K562 (cell line): ENCODE measurements around the gene RUNDC3A. TPM values are rescaled to one million over a fixed set of nuclear protein-coding genes. Genes with fewer than 3 reads are reported as not detected.

Experiments used
- ELF1 ChIP-seq: fragments of 200-800 bp; sonication (Bioruptor generic); IDR thresholded peaks from 2 replicates; pipeline ENCODE4 v1.6.1; 2016; ENCODE audit warnings: missing genetic modification characterization, missing compliant biosample characterization
- ESRRA ChIP-seq: fragments of 450-650 bp; IDR thresholded peaks from 2 replicates; pipeline ENCODE4 v1.6.1; 2014; ENCODE audit warnings: low read depth, mild to moderate bottlenecking, moderate library complexity, borderline replicate concordance
- GABPB2 ChIP-seq: fragments of 250-450 bp; sonication (Bioruptor Pico); conservative IDR thresholded peaks from 2 replicates; pipeline ENCODE4 v1.5.1; 2021; ENCODE audit warnings: mild to moderate bottlenecking
- MED1 ChIP-seq: sonication (generic); formaldehyde crosslinking; IDR thresholded peaks from 2 replicates; pipeline ENCODE4 v1.8.1; 2023; ENCODE audit warnings: missing genetic modification reagents, borderline replicate concordance
- MYC ChIP-seq, 2 experiments: fragments of 250-450 bp in 1 of 2; sonication (Bioruptor Pico) in 1 of 2; IDR thresholded peaks; 2 replicates each; pipeline versions ENCODE4 v1.5.1 to v1.6.1; 2012 to 2021; ENCODE audit warnings: low read depth in 2 of 2, borderline replicate concordance in 1 of 2, improper control_type of control experiment in 1 of 2, low read length in 1 of 2, mild to moderate bottlenecking in 1 of 2, moderate library complexity in 1 of 2
- NCOA4 ChIP-seq: fragments of 450-650 bp; IDR thresholded peaks from 2 replicates; pipeline ENCODE4 v1.6.1; 2018; ENCODE audit warnings: mild to moderate bottlenecking; ENCODE audit not compliant: partially characterized antibody
- RFX1 ChIP-seq: fragments of 450-650 bp; IDR thresholded peaks from 2 replicates; pipeline ENCODE4 v1.6.1; 2016; ENCODE audit warnings: mild to moderate bottlenecking, moderate library complexity
- SRF ChIP-seq, 2 experiments: fragments of 250-450, 450-650 bp in 1 of 2; sonication (Bioruptor Pico) in 1 of 2; sonication (generic) in 1 of 2; formaldehyde crosslinking; IDR thresholded peaks; 2 replicates each; pipeline versions ENCODE4 v1.5.0 to v1.5.1; 2020 to 2022; ENCODE audit warnings: mild to moderate bottlenecking in 1 of 2, missing genetic modification reagents in 1 of 2
- TCF7L2 ChIP-seq: fragments of 150-350 bp; IDR thresholded peaks from 2 replicates; pipeline ENCODE4 v1.6.1; 2016; ENCODE audit warnings: low read depth, mild to moderate bottlenecking, low read length, moderate library complexity
- TOE1 ChIP-seq, 2 experiments: fragments of 450-650 bp in 1 of 2; sonication (generic) in 1 of 2; formaldehyde crosslinking in 1 of 2; IDR thresholded peaks; 2 replicates each; pipeline versions ENCODE4 v1.7.1 to v1.8.0; 2016 to 2022; ENCODE audit warnings: borderline replicate concordance in 2 of 2, mild to moderate bottlenecking in 2 of 2, antibody characterized with exemption in 1 of 2, inconsistent platforms in 1 of 2, low read depth in 1 of 2, missing genetic modification reagents in 1 of 2, moderate library complexity in 1 of 2
- ZBTB12 ChIP-seq: fragments of 250-450 bp; sonication (Bioruptor Pico); IDR thresholded peaks from 2 replicates; pipeline ENCODE4 v1.4.0; 2020
- ZBTB5 ChIP-seq: fragments of 450-650 bp; IDR thresholded peaks from 2 replicates; pipeline ENCODE4 v1.6.1; 2017; ENCODE audit warnings: antibody characterized with exemption
- ZNF134 ChIP-seq: fragments of 250-450 bp; sonication (Bioruptor Pico); conservative IDR thresholded peaks from 2 replicates; pipeline ENCODE4 v1.4.0; 2020
- ZNF143 ChIP-seq: sonication (generic); formaldehyde crosslinking; IDR thresholded peaks from 2 replicates; pipeline ENCODE4 v1.9.0; 2022; ENCODE audit warnings: mild to moderate bottlenecking, missing genetic modification reagents
- ZNF232 ChIP-seq: sonication (generic); formaldehyde crosslinking; IDR thresholded peaks from 2 replicates; pipeline ENCODE4 v1.8.0; 2022; ENCODE audit warnings: mild to moderate bottlenecking, missing genetic modification reagents
- ZNF583 ChIP-seq: fragments of 250-450 bp; sonication (Bioruptor Pico); IDR thresholded peaks from 2 replicates; pipeline ENCODE4 v1.4.0; 2020
- ZNF79 ChIP-seq: fragments of 250-450 bp; sonication (Bioruptor Pico); IDR thresholded peaks from 2 replicates; pipeline ENCODE4 v1.4.0; 2020; ENCODE audit warnings: low read depth, mild to moderate bottlenecking, moderate library complexity
- polyA plus RNA-seq, 8 experiments: library from polyadenylated mRNA; depleted of rRNA in 4 of 8; stranded (reverse) in 5 of 8; unstranded in 3 of 8; fragments of >200 nt; fragmentation: Nextera tagmentation in 2 of 8; fragmentation: Illumina TruSeq in 1 of 8; extraction: Ambion mirVana in 2 of 8; extraction: Trizol in 1 of 8; gene quantifications; 2 replicates each; pipeline versions ENCODE4 v1.2.1 to v1.2.3, GENCODE V29; 2011 to 2014; ENCODE audit warnings: inconsistent platforms in 1 of 8, missing spikeins in 1 of 8
- total RNA-seq, 7 experiments: library from RNA; depleted of rRNA in 6 of 7; stranded (reverse); fragments of >200 nt in 6 of 7; fragmentation: Illumina TruSeq in 2 of 7; extraction: Trizol in 2 of 7; gene quantifications; 2 replicates each; pipeline versions ENCODE4 v1.2.1 to v1.2.3, GENCODE V29; 2011 to 2021; ENCODE audit warnings: low replicate concordance in 1 of 7
- TF ChIP-seq, protein P1 (sequence below): sonication (generic); formaldehyde crosslinking; IDR thresholded peaks from 2 replicates; pipeline ENCODE4 v1.8.0; 2023; ENCODE audit warnings: mild to moderate bottlenecking, missing genetic modification reagents

The RUNDC3A gene
- total and polyA plus RNA-seq, 9 of the 15 experiments (the other 6 are each of a cell fraction or from before 2014, with no cell fraction given) = not detected

- TF ChIP-seq ZBTB12 (CRISPR knock-in tag) (no peak), ZNF232 (CRISPR knock-in tag) (no peak), TCF7L2 (0 out of 2 replicates have a peak, but pooled peaks have one; percentile 20), ELF1 (tag) (peak; percentile 59), ZBTB5 (peak; percentile 42; the same call in 1 of the 2 replicates), ZNF143 (CRISPR knock-in tag) (no peak), ESRRA (peak; percentile 59; the same call in 1 of the 2 replicates), GABPB2 (no peak), ZNF583 (CRISPR knock-in tag) (peak; percentile 89; the same call in 1 of the 2 replicates), SRF (CRISPR knock-in tag; IDR thresholded peaks at IDR 0.05) (no peak; a peak in 1 of 4 replicates), ZNF134 (CRISPR knock-in tag) (no peak), TOE1 (IDR thresholded peaks at IDR 0.05; ENCODE audit: borderline replicate concordance) (peak; percentile 81), TOE1 (CRISPR knock-in tag; IDR thresholded peaks at IDR 0.05; ENCODE audit: borderline replicate concordance, low read depth) (no peak), ZNF79 (CRISPR knock-in tag) (no peak), NCOA4 (peak; percentile 94), MYC (IDR thresholded peaks at IDR 0.05; ENCODE audit: low read depth, low read length) (peak; percentile 67), MYC (CRISPR knock-in tag; IDR thresholded peaks at IDR 0.05; ENCODE audit: borderline replicate concordance, low read depth) (no peak), RFX1 (no peak), MED1 (CRISPR knock-in tag) (no peak)
- TF ChIP-seq, protein P1, sequence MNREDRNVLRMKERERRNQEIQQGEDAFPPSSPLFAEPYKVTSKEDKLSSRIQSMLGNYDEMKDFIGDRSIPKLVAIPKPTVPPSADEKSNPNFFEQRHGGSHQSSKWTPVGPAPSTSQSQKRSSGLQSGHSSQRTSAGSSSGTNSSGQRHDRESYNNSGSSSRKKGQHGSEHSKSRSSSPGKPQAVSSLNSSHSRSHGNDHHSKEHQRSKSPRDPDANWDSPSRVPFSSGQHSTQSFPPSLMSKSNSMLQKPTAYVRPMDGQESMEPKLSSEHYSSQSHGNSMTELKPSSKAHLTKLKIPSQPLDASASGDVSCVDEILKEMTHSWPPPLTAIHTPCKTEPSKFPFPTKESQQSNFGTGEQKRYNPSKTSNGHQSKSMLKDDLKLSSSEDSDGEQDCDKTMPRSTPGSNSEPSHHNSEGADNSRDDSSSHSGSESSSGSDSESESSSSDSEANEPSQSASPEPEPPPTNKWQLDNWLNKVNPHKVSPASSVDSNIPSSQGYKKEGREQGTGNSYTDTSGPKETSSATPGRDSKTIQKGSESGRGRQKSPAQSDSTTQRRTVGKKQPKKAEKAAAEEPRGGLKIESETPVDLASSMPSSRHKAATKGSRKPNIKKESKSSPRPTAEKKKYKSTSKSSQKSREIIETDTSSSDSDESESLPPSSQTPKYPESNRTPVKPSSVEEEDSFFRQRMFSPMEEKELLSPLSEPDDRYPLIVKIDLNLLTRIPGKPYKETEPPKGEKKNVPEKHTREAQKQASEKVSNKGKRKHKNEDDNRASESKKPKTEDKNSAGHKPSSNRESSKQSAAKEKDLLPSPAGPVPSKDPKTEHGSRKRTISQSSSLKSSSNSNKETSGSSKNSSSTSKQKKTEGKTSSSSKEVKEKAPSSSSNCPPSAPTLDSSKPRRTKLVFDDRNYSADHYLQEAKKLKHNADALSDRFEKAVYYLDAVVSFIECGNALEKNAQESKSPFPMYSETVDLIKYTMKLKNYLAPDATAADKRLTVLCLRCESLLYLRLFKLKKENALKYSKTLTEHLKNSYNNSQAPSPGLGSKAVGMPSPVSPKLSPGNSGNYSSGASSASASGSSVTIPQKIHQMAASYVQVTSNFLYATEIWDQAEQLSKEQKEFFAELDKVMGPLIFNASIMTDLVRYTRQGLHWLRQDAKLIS (CRISPR knock-in tag) = peak; percentile 60; the same call in 1 of the 2 replicates
Observed at GRCh38 chr17:44266402-44267164, 41.8 kb upstream of the RUNDC3A start (continued).
